ENCODE measurements around the gene MFAP5. TPM values are rescaled to one million over a fixed set of nuclear protein-coding genes. Genes with fewer than 3 reads are reported as not detected.

MFAP5 gene
- polyA plus RNA-seq, 1 donor (not counting 4 experiments of a cell fraction or from before 2014, with no cell fraction given): 317 TPM

GRCh38 chr12:8644345-8645248 is 18.0 kb downstream of the MFAP5 start:
- Histone ChIP-seq H3K9me1 (ENCODE audit: control insufficient read depth, extremely low read depth, insufficient read depth, low read length) (no peaks in the 10 kb centered on the region), H3K4me3 (ENCODE audit: control insufficient read depth in 2 of 3, extremely low read depth in 1 of 3, insufficient read depth in 2 of 3, low read depth in 1 of 3, low read length in 3 of 3) (no peak overlapping the region), H3K9ac (ENCODE audit: control insufficient read depth, extremely low read depth, insufficient read depth, low read length) (no peak overlapping the region), H3K27me3 (ENCODE audit: control insufficient read depth, extremely low read depth, insufficient read depth, low read length) (no peaks in the 10 kb centered on the region), H3K79me2 (ENCODE audit: control insufficient read depth, insufficient read depth, low read length) (no peaks in the 10 kb centered on the region), H4K20me1 (ENCODE audit: control insufficient read depth, extremely low read depth, insufficient read depth, low read length) (no peaks in the 10 kb centered on the region), H3K9me3 (ENCODE audit: control insufficient read depth, low read depth, low read length) (no peaks in the 10 kb centered on the region), H3K4me2 (ENCODE audit: control insufficient read depth, extremely low read depth, insufficient read depth, low read depth, low read length) (no peak overlapping the region), H2AFZ (ENCODE audit: control insufficient read depth, low read length) (no peak overlapping the region), H3K36me3 (ENCODE audit: control insufficient read depth in 2 of 2, extremely low read depth in 1 of 2, insufficient read depth in 2 of 2, low read length in 2 of 2) (peaks cover 12 to 20% of the 10 kb centered on the region in 2 experiments), H3K27ac (ENCODE audit: control insufficient read depth, insufficient read depth, low read length) (no peak overlapping the region), H3K4me1 (ENCODE audit: control insufficient read depth, extremely low read depth, insufficient read depth, low read length) (peaks cover 5% of the 10 kb centered on the region)
- TF ChIP-seq, protein P1, sequence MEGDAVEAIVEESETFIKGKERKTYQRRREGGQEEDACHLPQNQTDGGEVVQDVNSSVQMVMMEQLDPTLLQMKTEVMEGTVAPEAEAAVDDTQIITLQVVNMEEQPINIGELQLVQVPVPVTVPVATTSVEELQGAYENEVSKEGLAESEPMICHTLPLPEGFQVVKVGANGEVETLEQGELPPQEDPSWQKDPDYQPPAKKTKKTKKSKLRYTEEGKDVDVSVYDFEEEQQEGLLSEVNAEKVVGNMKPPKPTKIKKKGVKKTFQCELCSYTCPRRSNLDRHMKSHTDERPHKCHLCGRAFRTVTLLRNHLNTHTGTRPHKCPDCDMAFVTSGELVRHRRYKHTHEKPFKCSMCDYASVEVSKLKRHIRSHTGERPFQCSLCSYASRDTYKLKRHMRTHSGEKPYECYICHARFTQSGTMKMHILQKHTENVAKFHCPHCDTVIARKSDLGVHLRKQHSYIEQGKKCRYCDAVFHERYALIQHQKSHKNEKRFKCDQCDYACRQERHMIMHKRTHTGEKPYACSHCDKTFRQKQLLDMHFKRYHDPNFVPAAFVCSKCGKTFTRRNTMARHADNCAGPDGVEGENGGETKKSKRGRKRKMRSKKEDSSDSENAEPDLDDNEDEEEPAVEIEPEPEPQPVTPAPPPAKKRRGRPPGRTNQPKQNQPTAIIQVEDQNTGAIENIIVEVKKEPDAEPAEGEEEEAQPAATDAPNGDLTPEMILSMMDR (optimal IDR thresholded peaks at IDR 0.05 in 1 of 3, IDR thresholded peaks at IDR 0.05 in 1 of 3, conservative IDR thresholded peaks at IDR 0.05 in 1 of 3; ENCODE audit: extremely low read depth in 1 of 3, insufficient read depth in 2 of 3, low read length in 3 of 3): no peak
- no peak for TF ChIP-seq EZH2 (IDR thresholded peaks at IDR 0.05; ENCODE audit: low read length)
- FAIRE-seq: peak; percentile 66
- dilution Hi-C loops (cut with MboI; ENCODE audit: extremely low pct_ligation_motif_present, low sequenced_read_pairs): no loop called here
- no peak for DNase-seq (ENCODE audit: low read depth, low spot score)

DNA sequence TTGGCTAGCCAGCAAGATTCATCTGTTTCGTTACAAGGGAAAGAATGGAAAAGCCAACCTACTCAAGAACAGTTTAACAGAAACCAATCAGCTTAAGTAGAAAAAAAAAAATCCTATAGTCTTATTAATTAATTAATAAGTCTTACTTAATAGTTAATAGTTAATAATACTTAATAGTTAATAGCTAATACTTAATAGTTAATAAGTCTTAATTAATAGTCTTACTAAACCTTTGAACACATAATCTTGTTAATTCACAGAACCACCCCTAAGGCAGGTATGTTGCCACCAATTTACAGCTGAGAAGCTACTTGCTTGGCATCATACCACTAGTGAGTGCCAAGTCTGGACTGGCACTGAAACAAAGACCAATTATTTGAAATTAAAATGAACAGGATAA is 19.9 kb downstream of the MFAP5 start:
- H3K79me2 ChIP-seq (ENCODE audit: control insufficient read depth, insufficient read depth, low read length): no peaks in the 10 kb centered on the region
- peaks cover 0 to 7% of the 10 kb centered on the region in 2 experiments for H3K36me3 ChIP-seq (ENCODE audit: control insufficient read depth in 2 of 2, extremely low read depth in 1 of 2, insufficient read depth in 2 of 2, low read length in 2 of 2)
- dilution Hi-C loops (cut with MboI; ENCODE audit: extremely low pct_ligation_motif_present, low sequenced_read_pairs): no loop called here
- H4K20me1 ChIP-seq (ENCODE audit: control insufficient read depth, extremely low read depth, insufficient read depth, low read length): no peaks in the 10 kb centered on the region
- H3K4me1 ChIP-seq (ENCODE audit: control insufficient read depth, extremely low read depth, insufficient read depth, low read length): peaks cover 5% of the 10 kb centered on the region
- no peak for DNase-seq (ENCODE audit: low read depth, low spot score)
- H2AFZ ChIP-seq (ENCODE audit: control insufficient read depth, low read length): no peak overlapping the region
- H3K27me3 ChIP-seq (ENCODE audit: control insufficient read depth, extremely low read depth, insufficient read depth, low read length): no peaks in the 10 kb centered on the region
- no peak overlapping the region for H3K27ac ChIP-seq (ENCODE audit: control insufficient read depth, insufficient read depth, low read length)
- H3K9me1 ChIP-seq (ENCODE audit: control insufficient read depth, extremely low read depth, insufficient read depth, low read length): no peaks in the 10 kb centered on the region
- no peak overlapping the region for H3K4me2 ChIP-seq (ENCODE audit: control insufficient read depth, extremely low read depth, insufficient read depth, low read depth, low read length)
- TF ChIP-seq EZH2 (IDR thresholded peaks at IDR 0.05; ENCODE audit: low read length): no peak
- TF ChIP-seq, protein P1 (optimal IDR thresholded peaks at IDR 0.05 in 1 of 3, IDR thresholded peaks at IDR 0.05 in 1 of 3, conservative IDR thresholded peaks at IDR 0.05 in 1 of 3; ENCODE audit: extremely low read depth in 1 of 3, insufficient read depth in 2 of 3, low read length in 3 of 3): no peak
- no peak for FAIRE-seq
- no peaks in the 10 kb centered on the region for H3K9me3 ChIP-seq (ENCODE audit: control insufficient read depth, low read depth, low read length)
- H3K4me3 ChIP-seq (ENCODE audit: control insufficient read depth in 2 of 3, extremely low read depth in 1 of 3, insufficient read depth in 2 of 3, low read depth in 1 of 3, low read length in 3 of 3): no peak overlapping the region
- H3K9ac ChIP-seq (ENCODE audit: control insufficient read depth, extremely low read depth, insufficient read depth, low read length): no peak overlapping the region

Data from keratinocyte (primary cell).